HG02885 (cell line): ENCODE data around the gene RBPJ.
A peak's percentile ranks its signal among the peaks of the same experiment; 100 is the strongest.

ENCODE experiments used
- ATAC-seq: cut with Tn5 transposase; IDR thresholded peaks from one replicate; pipeline ENCODE4 v1.9.1; 2021; ENCODE audit warnings: mild to moderate bottlenecking; ENCODE audit not compliant: unreplicated experiment, poor library complexity

RBPJ gene

DNA sequence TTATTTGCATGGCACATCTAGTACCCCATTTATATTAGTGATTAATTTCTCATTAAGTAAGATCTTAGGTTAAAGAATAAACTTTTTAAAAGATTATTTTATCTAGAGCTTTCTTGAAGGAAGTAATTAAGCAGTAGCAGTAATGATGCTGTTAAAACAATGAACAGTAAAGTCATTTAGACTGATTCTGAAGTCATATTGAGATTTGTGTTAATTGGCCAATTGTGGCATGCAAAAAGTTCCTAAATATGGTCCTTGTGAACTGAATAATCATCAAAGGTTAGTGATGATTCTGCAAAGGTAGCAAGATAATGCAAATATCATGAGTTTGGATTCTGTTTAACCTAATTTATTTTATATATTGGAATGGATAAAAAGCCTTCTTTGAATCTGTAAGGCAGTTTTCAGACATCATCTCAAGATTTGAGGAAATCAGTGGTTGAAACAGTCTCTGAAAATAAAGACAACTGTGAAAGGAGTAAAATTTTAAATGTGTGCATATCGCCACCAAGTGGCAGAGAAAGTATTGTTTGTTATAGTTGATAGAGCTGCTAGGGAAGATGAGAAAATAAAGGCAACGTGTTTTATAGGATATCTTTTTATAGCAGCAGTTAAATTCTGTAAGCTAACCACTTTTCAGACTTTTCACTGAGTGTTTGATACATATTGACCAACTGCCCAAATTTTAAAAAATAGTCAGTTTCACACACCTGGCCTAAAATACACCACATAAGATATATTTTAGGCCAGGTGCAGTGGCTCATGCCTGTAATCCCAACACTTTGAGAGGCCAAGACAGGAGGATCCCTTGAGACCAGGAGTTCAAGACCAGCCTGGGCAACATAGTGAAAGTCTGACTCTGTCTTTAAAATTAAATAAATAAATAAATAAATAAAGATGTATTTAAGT is 89.8 kb downstream of the RBPJ start:
- ATAC-seq = peak; percentile 59

DNA sequence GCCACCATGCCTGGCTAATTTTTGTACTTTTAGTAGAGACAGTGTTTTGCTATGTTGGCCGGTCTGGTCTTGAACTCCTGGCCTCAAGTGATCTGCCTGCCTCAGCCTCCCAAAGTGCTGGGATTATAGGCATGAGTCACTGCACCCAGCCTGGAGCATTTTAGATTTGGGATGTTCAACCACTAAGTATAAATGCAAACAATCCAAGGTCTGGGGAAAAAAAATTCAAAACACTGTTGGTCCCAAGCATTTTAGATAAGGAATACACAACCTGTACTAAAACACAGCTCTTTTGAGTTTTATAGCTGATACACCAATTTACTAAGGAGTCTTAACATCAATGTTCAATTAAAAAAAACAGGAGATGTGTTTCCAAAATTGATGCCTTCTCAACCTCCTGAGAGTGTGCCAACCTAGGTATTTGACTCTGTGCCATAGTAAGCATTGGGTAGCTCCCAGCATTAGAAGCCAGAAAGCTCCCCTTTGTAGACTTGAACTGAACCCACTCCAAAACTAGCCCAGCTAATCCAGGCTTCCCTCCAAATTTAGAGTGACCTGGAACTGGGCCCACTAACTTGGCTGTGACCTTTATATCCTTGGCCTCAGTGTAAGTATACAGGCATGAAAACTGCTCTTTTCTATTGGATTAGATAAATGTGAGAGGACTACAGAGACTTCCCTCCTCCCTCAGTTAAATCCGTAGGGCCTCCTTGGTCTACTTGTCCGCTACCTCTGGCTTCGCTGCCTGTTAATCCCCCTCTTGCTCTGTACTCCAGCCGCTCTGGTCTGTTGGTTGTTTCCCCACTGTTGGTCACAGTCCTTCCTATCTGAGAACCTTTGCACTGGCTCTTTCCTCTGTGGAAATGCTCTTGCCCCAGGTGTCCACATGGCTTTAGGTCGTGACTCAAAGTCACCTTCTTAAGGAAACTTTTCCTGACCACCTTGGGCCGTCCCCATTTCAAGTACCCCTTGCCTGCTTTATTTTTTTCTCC is 91.9 kb downstream of the RBPJ start:
- no peak for ATAC-seq

DNA sequence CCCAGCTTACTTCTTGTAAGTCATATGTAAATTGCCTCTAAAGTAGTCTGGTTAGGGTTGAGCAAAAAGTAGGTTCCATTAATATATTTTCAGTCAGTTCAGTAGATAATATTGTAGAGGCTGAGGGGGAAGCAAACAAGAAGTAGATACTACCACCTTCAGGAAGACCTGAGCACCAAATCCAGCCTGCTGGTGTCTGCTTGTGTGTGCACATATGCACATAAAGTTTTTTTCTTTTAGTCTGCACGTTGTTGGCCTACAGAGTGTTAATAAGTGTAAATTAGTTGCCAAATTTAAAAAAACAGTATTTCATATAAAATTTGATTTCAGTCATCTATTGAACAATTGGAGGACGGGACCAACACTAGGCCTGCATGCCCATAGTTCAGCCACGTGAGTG is 92.8 kb downstream of the RBPJ start:
- no peak for ATAC-seq

DNA sequence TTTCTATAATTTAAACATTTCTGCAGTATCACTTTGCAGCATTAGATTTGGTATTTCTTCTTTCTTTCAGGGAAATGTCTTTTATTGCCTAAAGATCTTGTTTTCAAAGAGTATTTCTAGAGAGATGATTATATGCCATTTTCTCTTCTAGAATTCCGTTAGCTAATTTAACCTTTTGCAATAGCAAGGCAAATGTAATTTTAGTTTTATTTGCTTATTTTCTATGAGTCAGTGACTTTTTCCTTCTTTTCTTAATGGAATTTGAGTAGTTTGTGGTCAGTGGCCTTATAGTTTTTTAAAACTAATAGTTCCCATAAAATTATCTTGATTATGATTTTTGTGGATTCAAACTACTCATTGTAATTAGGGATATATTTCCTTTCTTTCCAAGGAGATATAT is 97.3 kb downstream of the RBPJ start:
- no peak for ATAC-seq

DNA sequence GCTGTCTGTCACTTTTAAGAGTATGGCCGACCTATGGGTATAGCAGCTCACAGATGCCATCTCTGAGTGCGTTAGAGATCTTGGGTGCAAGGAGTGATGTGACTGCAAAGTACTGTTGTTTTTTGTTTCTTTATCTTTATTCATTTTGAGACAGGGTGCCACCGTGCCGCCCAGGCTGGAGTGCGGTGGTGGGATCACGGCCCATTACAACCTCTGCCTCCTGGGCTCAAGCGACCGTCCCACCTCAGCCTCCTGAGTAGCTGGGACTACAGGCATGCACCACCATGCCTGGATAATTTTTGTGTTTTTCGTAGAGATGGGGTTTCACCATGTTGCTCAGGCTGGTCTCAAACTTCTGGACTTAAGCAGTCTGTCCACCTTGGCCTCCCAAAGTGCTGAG is 98.0 kb downstream of the RBPJ start:
- ATAC-seq = no peak

DNA sequence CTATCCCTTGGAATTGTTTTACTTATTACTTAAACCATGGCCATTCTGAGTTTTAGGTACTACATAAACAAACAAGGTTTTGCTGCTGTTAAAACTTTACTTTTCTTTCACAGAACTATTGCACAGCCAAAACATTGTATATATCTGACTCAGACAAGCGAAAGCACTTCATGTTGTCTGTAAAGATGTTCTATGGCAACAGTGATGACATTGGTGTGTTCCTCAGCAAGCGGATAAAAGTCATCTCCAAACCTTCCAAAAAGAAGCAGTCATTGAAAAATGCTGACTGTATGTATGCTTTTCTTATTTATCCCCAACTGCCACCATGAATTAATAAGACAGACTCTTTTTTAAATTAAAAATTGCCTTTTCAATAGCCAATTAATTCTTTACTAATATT is 99.6 kb downstream of the RBPJ start:
- no peak for ATAC-seq

DNA sequence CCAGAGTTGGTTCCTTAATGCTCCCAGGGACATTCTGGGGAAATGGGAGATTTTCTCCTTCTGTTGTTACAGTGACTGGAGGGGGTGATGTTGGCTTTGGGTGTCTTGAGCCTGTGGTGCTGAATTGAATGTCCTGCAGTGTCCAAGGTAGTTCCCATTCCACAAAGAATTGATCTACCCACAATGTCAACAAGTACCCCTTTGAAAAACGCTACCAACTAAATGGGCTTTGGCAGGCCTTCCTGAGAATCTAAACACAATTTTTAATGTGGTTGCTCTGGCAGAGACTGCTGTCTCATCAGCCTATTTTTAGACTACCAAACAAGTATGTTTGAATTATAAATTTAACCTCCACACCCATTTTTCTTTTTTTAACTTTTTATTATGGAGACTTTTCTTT is 100.1 kb downstream of the RBPJ start:
- ATAC-seq = no peak

DNA sequence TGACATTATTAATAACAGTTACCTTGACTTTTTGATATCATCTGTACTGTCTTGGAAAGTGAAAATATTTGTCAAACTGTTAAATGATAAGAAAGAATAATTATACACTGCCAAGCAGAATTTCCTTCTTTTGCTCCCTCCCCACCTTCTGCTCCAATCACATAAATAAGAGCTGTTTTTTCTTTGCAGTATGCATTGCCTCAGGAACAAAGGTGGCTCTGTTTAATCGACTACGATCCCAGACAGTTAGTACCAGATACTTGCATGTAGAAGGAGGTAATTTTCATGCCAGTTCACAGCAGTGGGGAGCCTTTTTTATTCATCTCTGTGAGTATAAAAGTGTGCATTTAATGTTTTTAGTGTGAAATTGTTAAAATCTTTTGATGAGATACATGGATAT is 103.3 kb downstream of the RBPJ start:
- no peak for ATAC-seq

DNA sequence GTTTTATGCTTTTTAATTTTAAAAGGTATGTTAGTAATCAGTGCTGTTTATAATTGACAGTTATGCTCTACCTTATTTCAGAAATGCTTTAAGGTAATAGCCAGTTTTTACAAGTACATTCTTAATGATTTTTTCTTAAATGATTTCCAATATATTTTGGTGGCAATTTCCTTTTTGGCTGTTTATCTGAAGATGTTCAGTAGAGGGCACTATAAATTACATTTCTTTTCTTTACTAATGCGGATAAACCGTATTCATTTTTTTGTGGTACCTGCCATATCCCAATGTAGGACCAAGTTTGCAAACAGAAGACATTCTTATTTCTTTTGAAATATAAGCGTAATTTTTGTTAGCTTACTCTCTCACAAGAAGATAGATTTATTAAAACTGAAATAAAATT is 104.0 kb downstream of the RBPJ start:
- no peak for ATAC-seq

DNA sequence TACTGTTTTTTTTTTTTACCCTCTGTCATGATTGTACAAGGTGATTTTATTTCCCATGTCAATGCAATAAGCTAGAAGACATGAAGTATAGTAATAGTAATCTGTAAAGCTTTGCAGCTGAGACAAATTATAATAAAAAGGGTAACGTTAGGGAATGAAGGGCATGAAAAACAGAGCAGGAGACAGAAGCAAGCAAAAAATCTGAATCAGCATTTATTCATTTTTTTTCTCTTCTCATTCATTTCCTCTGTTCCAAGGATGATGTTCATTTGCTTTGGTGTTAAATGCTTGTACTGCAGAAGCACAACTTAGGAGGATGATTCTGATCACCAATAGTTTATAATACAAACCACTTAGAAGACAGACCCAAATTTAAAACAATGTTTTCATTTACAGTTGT is 105.1 kb downstream of the RBPJ start:
- ATAC-seq = no peak

DNA sequence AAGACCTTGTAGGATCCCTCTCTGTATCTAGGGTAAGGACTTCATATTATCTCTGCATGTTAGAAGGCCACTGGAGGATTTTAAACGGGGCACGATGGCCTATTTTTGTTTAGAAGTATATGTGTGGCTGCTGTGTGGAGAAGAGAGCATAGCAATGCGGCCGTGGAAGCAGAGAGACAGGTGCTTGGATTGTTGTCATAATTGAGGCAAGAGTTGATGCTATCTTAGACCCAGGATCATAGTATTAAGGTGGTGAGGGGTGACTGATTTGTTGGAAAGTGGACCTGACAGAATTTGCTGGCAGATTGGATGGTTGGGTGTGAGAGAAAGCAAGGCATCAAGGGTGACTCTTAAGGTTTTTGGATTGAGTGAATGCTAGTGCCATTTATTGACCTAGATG is 106.1 kb downstream of the RBPJ start:
- no peak for ATAC-seq

DNA sequence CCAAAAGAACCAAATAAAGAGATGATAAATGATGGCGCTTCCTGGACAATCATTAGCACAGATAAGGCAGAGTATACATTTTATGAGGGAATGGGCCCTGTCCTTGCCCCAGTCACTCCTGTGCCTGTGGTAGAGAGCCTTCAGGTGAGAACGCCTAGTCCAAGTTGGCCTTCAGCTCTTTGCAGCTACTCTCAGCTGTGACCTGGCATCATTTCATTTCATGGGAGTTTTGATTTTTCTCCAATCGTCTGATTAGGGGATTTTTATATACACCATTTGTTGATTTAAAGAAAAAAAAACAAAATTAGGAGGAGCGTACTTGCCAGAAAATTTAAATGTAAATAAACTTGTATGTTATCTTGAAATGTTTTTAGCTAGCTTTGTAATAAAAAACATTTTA is 109.1 kb downstream of the RBPJ start:
- no peak for ATAC-seq

DNA sequence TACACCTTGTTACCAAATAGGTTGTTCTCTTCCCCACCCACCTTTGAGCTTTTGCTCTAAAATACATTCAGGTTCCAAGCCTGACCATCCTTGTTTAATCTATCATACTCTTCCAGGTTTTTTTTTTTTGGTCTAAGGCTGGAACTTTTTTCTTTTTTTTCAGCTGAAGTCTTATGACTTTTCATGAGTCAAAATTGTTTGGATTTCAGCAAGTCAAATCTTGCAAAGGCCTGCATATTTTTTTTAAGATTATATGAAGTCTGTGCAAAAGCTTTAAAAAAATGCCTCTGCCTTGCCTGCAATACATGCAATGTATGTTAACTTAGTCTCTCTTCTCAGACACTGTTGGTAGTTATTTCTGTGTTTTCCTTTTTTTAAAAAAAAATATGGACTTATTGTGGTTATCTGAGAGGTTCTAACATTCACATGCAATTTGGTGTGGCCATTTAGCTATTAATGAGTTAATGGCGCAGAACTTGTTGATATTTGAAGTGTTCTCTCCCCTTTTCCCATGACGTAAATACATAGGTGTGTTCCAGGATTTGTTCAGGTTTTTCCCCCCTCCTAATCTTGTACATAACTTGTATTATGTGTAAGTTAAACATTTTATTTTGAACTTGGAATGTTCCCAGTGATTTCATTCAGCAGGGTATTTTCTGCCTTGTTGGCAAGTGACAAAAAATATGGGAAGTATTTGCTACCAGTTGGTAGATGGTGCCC is 110.8 kb downstream of the RBPJ start:
- ATAC-seq = no peak

DNA sequence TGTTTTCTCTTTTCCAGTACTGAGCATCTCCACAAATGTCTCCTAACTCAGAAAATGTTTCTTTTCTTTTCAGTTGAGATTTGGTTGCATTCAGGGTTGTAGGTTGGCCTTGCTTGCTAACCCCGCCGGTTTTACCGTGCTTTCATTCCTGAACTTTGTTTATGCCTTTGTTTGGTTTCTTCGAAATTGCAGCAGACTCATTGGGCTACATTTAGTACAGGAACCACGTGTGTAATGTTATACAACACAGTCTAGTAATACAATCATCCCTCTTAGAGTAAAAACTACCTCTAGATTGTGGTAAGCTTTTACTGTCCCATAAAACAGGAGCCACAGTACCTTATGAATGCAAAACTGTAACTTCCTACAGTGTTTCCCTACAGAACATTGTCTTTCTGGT is 111.6 kb downstream of the RBPJ start:
- ATAC-seq = no peak

DNA sequence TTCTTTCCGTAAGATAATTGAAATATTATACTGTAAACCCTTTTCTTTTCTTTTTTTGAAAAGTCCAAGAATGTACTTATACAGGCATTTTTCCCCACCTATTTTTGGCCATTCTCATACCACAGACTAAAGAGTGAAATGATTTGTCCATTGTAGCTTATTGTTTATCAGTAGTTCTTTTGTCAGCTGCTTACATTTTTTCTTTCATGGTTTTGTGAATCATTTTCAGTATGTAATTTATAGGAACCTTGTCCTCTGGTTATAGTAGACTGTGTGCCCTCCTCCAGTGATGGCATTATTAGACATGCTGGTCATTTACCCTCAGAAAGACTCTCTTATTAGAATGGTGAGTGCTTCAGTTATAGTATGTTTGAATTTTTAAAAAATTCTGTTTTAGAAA is 112.7 kb downstream of the RBPJ start:
- ATAC-seq = no peak

DNA sequence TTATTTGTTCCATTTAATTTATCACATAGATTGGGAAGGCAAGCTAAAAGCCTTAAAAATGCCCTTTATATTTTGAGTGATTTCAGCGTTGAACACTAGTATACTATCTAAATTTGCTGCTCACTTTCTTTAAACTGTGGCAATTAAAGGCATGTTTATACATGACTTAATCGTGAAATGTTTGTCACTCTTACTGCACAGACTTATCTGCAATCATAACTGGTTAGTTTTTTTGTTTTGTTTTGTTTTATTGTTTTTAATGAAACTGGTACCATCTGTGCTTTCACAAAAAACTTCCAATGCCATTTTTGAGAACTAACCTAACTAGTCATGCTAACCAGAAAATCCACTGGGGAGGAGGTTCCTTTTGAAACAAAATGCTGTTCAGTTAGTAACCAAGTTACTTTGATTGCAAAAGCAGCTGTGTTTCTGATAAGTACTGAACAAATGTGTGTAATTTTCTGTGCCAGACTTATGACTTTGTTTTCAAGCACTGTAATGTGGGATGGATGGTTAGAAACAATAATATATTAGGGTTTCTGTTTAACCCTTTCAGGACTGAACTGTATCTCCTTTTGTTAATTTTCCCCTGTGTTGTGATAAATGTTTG is 113.3 kb downstream of the RBPJ start:
- no peak for ATAC-seq

DNA sequence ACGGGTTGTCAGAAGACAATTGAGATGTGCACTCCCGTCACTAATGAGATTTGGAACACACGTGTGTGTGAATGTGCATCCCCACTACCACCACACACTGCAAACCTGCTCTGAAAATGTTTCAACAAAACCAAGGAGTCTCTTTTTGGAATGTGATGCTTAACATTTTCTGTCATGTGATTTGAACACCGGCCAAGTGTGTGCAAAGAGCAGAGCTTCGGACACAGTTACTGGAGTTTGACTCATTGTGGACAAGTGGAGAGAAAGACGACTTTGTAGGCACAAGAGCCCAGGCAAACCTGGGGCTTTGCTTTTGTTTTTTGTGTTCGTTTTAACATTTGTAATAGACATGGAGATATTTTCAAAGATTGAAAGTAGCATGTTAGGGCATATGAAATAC is 120.3 kb downstream of the RBPJ start:
- ATAC-seq = no peak

DNA sequence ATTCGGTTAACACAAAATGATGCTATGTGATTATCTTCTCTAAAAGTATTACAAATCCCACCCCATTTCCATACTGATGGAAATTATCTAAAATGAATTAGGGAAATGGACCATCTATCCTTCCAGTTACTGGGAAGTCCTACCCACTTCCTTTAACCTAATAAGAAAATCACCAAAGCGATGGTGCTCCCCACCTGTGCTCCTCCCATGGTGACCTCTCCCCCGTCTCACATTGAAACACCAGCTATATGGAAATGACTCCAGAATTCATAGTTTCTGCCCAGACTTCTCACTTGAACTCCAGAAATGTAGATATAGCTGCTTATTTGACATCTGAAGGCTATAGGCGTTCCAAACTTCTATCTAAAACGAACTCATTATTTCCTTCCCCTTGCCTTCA is 121.0 kb downstream of the RBPJ start:
- ATAC-seq = no peak

DNA sequence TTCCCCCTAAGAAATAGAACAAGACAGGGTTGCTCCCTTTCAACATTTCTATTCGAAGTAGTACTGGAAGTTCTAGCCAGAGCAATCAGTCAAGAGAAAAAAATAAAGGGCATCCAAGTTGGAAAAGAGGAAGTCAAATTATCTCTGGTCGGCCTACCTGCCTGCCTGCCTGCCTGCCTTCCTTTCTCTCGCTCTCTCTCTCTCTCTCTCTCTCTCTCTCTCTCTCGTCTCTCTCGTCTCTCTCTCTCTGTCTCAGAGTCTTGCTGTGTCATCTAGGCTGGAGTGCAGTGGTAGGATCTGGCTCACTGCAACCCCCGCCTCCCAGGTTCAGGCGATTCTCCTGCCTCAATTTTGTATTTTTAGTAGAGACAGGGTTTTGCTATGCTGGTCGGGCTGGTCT is 126.6 kb downstream of the RBPJ start:
- ATAC-seq = no peak

DNA sequence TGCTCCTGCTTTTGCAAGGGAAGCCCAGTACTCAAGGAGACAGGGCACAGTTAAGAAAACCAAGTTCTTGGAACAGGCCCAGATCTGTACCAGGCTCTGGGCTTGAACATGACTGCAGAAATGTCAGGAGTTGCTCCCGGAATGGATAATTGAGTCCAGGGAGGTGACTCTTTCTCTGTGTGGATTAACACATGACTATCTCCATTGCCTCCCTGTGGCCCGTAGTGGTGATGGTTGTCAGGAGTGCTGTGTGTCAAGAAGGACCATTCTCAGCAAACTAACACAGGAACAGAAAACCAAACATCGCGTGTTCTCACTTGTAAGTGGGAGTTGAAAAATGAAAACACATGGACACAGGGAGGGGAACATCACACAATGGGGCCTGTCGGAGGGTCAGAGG is 129.6 kb downstream of the RBPJ start:
- ATAC-seq = no peak
